Measurements from ENCODE around the gene CD44.

The CD44 gene

GRCh38 chr11:35112056-35112845, 26.7 kb upstream of the CD44 start:
- no peak overlapping the region for H3K4me3 ChIP-seq (ENCODE audit: control insufficient read depth, low read depth, low read length)
- DNase-seq (ENCODE audit: low read depth) = no peak
- no peak for TF ChIP-seq CTCF (IDR thresholded peaks at IDR 0.05; ENCODE audit: control insufficient read depth, insufficient read depth, low read depth, low read length, missing control alignments)

GRCh38 chr11:35112846-35113105, 26.2 kb upstream of the CD44 start:
- TF ChIP-seq CTCF (IDR thresholded peaks at IDR 0.05; ENCODE audit: control insufficient read depth, insufficient read depth, low read depth, low read length, missing control alignments) = no peak

GRCh38 chr11:35114906-35115687, 23.9 kb upstream of the CD44 start:
- no peak for DNase-seq (ENCODE audit: low read depth)
- no peak overlapping the region for H3K4me3 ChIP-seq (ENCODE audit: control insufficient read depth, low read depth, low read length)
- TF ChIP-seq CTCF (IDR thresholded peaks at IDR 0.05; ENCODE audit: control insufficient read depth, insufficient read depth, low read depth, low read length, missing control alignments) = no peak

More at GRCh38 chr11:35112846-35113105, 26.2 kb upstream of the CD44 start:
- no peak overlapping the region for H3K4me3 ChIP-seq (ENCODE audit: control insufficient read depth, low read depth, low read length)
- no peak for DNase-seq (ENCODE audit: low read depth)

- H3K4me3 ChIP-seq (ENCODE audit: control insufficient read depth, low read depth, low read length) = no peak overlapping the region
- TF ChIP-seq CTCF (IDR thresholded peaks at IDR 0.05; ENCODE audit: control insufficient read depth, insufficient read depth, low read depth, low read length, missing control alignments) = no peak
- no peak for DNase-seq (ENCODE audit: low read depth)
These were observed 23.3 kb upstream of the CD44 start for GRCh38 chr11:35115688-35116030.

GRCh38 chr11:35116245-35116644, 22.7 kb upstream of the CD44 start:
- DNase-seq (ENCODE audit: low read depth) = no peak

More at GRCh38 chr11:35116245-35116644, 22.7 kb upstream of the CD44 start:
- no peak overlapping the region for H3K4me3 ChIP-seq (ENCODE audit: control insufficient read depth, low read depth, low read length)
- TF ChIP-seq CTCF (IDR thresholded peaks at IDR 0.05; ENCODE audit: control insufficient read depth, insufficient read depth, low read depth, low read length, missing control alignments) = no peak
